ENCODE data around the gene MRPL49.
A peak's percentile ranks its signal among the peaks of the same experiment; 100 is the strongest.

The MRPL49 gene
- total RNA-seq = 14.2 to 48.1 (median 32.9) reads per million in 18 experiments

DNA sequence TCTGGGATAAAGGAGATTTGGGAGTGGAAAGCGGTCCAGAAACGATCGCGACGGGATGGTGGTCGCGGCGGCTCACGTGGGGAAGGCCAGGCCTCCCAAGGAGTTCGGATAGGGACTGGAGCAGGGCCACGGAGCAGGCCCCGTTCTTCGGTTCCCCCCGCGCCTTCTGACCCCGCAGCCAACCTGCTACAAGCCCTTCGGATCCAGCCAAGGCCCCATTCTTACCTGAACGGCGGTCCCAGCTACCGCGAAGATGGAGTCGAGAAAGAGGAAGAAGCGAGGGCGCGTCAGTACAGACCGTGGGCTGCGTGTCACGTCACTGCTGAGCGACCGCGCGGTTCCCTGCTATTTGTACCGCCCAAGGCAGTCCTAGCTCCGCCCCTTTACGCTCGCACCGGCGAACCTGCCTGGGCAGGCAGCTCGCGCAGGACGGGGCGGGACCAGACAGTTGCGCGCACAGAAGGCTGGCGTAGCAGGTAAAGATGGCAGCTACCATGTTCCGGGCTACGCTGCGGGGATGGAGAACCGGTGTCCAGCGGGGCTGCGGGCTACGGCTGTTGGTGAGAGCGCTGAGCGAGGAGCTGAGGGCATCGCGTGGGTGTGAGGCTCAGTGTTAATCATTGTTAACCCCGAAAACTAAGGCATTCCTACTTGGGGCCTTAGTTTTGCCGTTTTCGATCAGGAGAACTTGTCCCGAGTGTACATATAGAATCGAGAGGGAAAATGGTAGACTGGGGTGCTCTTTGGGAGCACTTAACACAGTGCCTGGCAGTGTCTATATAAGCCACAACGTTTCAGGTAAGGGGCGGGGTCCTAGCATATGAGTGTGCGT, at the start of gene MRPL49, which contains the start of gene FAU:
Gene MRPL49, plus strand, starts transcription at position 457 of the 832 bp plus-strand sequence. Its CDS starts 26 bp downstream, at position 483.
Gene FAU, minus strand, starts transcription at position 270 of the 832 bp plus-strand sequence. CDS start 321 bp downstream, outside the sequence.
- DNase-seq = peak; percentile 99

GRCh38 chr11:65072631-65072966, 49.5 kb upstream of the MRPL49 start:
- DNase-seq = no peak

DNA sequence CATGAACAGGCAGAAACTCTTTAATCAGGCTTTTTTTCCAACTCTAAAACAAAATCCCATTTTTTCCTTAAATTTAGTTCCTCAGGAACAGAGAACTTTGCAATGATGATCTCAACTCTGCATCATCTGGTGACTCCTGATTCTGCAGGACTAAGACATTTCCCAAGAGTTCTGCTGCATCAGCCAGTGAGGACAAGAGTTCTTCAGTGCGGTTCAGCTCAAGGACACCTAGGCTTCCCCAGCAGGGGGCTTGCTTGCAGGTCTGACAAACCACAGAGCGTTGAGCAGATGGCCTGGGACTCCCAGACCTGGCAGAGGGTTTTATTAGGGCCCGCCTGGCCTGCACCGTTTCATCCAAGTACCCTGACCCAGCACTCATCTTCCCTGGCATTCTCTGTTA, 44.7 kb upstream of the MRPL49 start:
- peak in 1 of 2 donors; percentile 59 for DNase-seq

- peak; percentile 57 to 69 for DNase-seq
Observed at GRCh38 chr11:65078151-65078550, 44.0 kb upstream of the MRPL49 start.

GRCh38 chr11:65078786-65079342, 43.3 kb upstream of the MRPL49 start:
- no peak for DNase-seq

DNA sequence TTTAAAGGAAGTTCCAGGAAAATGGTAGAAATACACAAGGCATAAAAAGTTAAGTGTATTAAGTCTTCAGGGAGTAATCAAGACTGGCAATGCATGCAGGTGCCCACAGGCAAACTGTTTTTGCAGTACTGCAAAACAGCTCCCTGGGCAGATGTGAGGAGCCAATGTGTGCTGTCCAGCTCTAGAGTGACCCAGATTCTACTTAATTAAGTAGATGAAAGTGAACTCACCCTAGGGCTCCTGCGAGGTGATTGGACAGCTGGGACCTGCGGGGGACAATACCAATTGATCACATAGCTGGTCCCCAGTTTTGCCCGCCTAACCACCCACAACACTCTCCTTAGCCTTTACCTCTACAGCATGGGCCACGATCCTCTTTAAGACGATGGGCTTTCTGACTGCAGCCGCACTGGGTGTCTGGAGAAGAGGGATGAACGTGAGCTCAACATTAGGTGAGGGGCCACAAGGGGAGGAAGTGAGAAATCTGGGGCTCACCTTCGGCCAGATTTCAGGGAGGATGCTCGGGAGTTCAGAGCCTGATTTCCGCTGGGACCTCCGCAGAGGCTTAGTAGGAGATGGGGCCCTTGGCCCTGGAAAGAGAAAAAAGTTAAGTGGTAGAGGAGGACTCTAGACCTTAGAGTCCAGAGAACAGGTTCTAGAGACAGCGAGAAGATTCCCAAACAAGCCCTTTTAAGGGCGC, 38.8 kb upstream of the MRPL49 start:
- no peak for DNase-seq

DNA sequence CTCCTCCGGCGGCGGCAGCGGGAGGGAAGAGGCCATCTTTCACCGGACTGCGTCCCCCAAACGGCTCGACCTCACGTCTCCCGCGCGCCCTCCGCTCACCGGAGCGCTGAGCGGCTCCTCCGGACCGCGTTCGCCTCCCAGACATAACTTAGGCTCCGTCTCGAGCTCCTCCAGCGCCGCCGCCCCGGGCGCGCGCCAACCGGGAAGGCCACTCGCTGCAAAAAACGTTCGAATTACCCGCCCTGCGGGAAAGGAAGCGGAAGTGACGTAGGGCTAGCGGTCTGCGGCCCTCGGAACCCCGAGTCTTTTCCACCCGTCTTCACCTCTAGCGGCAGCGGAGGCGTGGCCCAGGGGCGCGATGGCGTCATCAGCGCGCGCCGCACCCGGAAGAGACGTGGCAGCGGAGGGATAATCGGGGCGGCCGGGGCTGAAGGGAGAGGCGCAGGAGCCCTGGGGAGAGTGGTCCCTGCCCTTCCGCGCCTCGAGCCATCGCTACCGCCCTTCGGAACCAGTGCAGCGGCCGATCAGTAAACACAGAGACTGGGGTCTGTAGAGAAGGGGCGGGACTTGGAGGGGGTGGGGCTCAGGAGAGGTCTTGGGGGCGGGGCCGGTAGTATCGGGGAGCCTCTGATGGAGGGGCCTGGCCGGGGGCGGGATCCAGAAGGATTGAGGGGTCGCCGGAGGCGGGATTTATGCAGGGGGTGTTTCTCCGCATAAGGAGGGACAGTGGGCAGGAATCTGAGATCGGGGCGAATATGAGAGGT, 38.1 kb upstream of the MRPL49 start, which contains the start of the genes CDCA5 and ZFPL1:
Gene CDCA5, minus strand, starts transcription at position 207 of the 764 bp plus-strand sequence. Its CDS starts 62 bp downstream, at position 145.
Gene ZFPL1, plus strand, starts transcription at position 389 of the 764 bp plus-strand sequence. CDS start 477 bp downstream, outside the sequence.
- DNase-seq = peak; percentile 96

- no peak for DNase-seq
Observed at GRCh38 chr11:65084598-65085375, 37.3 kb upstream of the MRPL49 start.

- peak; percentile 48 to 77 for DNase-seq
Observed at GRCh38 chr11:65085446-65085845, 36.7 kb upstream of the MRPL49 start.

DNA sequence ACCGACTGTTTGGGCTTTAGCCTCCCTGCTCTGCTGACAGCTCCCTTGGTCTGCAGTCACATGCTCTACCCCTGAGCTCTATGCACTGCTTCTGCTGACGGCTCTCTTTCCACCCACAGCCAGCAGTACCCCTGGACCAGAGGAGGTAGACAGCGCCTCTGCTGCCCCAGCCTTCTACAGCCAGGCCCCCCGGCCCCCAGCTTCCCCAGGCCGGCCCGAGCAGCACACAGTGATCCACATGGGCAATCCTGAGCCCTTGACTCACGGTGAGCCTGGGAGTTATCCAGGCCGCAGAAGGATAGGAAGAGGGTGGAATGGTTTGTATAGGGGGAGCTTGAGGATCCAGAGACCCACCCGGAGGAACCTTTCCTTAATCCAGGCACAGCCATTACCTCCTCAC, 35.3 kb upstream of the MRPL49 start:
- no peak for DNase-seq

GRCh38 chr11:65087216-65087615, 34.9 kb upstream of the MRPL49 start:
- no peak for DNase-seq

DNA sequence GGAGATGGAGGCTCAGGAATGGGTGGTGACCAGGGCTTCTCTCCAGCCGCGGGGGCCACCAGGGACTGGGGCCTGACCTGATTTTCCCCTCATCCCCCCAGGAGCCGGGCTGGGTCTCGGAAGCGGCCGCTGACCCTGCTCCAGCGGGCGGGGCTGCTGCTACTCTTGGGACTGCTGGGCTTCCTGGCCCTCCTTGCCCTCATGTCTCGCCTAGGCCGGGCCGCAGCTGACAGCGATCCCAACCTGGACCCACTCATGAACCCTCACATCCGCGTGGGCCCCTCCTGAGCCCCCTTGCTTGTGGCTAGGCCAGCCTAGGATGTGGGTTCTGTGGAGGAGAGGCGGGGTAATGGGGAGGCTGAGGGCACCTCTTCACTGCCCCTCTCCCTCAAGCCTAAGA, 34.3 kb upstream of the MRPL49 start:
- no peak for DNase-seq

GRCh38 chr11:65089621-65090020, 32.5 kb upstream of the MRPL49 start:
- no peak for DNase-seq

DNA sequence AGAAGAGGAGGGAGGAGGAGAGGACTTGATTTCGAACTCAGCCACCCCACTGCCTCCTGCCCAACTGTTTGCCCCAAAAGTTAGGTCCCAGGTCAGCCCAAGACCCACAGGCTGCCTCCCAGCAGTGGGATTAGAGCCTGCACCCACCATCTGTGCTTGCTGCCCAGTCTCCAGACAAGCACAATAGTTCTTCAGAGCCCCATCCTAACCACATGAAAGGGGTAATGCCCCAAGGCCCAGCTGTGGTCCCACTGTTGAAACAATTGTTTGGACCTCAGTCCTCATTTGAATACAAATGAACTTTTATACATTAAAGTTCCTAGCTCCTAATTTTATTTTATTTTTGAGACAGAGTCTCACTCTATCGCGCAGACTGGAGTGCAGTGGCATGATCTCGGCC, 31.5 kb upstream of the MRPL49 start:
- DNase-seq = no peak

- DNase-seq = no peak
Observed at GRCh38 chr11:65095427-65095826, 26.7 kb upstream of the MRPL49 start.

DNA sequence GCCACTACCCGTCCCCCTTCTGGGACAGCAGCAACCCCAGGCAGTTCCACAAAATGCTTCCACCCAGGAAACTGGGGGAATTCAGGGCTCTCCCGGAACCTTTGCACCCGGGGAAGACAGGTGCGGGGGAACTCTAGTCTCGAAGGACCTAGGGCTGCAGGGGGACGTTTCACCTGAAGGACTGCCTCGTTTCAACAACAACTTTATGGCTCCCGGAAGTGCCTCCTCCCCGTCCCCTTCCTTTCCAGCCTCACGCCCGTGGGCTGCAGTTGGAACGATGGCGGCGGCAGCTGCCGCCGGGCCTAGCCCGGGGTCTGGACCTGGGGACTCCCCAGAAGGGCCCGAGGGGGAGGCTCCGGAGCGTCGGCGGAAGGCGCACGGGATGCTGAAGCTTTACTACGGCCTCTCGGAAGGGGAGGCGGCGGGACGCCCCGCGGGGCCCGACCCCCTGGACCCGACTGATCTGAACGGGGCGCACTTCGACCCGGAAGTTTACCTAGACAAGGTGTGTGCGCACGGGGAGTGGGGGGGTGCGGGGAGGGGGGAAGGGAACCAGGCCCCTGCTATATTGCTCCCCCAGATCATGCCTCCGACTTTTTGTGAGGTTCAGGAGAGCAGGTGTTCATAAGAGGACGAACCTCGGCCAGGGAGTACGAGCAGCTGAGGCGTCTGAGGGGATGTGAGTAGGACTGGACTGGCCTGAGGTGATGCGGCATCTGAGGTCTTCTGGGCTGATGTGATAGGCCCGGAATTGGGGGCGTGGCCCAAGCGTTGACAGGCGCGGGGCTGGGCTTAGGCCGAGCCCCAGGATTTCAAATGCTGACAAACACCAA, 25.9 kb upstream of the MRPL49 start, which contains the start of gene VPS51:
Gene VPS51, plus strand, starts transcription at position 241 of the 833 bp plus-strand sequence. Its CDS starts 37 bp downstream, at position 278.
- DNase-seq = peak; percentile 88 to 90

GRCh38 chr11:65096926-65097325, 25.2 kb upstream of the MRPL49 start:
- no peak for DNase-seq

DNA sequence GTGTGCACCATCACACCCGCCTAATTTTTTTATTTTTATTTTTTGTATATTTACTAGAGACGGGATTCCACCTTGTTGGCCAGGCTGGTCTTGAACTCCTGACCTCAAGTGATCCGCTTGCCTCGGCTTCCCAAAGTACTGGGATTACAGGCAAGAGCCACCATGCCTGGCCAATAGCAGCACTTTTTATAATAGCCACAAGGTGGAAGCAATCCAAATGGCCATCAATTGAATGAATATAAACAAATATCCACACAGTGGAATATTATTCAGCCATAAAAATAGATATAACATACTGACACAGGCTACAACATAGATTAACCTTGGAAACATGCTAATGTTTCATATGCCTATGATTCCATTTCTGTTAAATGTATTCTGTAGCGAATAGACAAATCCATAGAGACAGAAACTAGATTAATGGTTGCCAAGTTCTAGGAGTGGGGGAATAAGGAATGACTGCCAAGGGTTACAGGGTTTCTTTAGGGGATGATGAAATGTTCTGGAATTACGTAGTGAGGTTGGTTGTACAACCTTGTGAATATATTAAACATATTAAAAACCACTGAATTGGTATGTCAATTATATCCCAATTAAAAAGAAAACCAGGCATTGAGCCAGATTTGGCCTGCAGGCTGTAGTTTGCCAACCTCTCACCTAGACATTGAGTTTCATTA, 21.3 kb upstream of the MRPL49 start:
- DNase-seq = no peak

- DNase-seq = no peak
Observed at GRCh38 chr11:65102142-65103095, 19.7 kb upstream of the MRPL49 start.

Measured in inflammatory macrophage (primary cell).